Measurements from ENCODE around the gene ATF3.

The ATF3 gene

DNA sequence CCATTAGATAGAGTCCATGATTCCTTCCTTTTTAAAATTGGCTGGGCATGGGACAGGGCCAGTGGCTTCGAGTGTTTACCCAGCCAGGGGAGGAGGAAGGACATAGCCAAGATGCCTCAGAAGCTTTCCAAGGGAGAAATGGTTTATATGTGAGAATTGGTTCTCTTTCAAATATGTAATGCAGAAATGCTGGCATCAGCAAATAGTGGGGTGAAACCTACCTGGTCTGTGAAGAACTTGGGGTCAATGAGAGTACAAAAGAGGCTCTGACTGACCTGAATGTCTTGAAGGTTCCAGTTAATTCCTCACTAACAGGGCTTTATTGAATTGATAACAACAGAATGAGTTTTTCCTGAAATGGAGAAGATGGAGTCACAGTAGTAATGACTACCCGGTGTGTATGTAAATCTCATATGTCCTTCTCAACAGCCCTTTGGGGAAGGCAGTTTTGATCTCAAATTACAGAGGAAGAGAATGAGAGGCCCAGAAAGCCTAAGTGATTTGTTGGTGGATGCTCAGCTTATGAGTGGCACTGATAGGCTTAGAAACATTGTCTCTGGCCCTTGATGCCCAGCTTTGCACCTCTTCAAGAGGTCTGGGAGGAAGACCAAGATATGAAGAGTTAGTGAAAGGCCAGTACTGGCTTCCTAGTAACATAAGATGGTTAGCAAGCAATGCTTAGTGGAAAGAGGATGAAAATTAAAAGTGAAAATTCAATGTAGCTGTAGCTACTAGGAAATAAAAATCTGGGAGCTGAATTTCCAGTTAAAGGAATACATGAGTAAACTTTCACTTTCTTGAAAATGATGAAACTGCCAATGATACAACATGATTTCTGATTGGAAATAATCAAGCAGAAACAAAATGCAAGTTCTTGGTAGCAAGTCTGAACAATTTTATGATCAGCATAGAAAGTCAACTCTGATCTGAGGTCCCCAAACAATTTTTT, 2.7 kb downstream of the ATF3 start:
- H3K4me3 ChIP-seq (replicated peaks; ENCODE audit: low read depth, low read length), result no peak overlapping the region
- DNase-seq (ENCODE audit: extremely low read depth, low read depth), result no peak
- TF ChIP-seq, protein P1, sequence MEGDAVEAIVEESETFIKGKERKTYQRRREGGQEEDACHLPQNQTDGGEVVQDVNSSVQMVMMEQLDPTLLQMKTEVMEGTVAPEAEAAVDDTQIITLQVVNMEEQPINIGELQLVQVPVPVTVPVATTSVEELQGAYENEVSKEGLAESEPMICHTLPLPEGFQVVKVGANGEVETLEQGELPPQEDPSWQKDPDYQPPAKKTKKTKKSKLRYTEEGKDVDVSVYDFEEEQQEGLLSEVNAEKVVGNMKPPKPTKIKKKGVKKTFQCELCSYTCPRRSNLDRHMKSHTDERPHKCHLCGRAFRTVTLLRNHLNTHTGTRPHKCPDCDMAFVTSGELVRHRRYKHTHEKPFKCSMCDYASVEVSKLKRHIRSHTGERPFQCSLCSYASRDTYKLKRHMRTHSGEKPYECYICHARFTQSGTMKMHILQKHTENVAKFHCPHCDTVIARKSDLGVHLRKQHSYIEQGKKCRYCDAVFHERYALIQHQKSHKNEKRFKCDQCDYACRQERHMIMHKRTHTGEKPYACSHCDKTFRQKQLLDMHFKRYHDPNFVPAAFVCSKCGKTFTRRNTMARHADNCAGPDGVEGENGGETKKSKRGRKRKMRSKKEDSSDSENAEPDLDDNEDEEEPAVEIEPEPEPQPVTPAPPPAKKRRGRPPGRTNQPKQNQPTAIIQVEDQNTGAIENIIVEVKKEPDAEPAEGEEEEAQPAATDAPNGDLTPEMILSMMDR (IDR thresholded peaks at IDR 0.05; ENCODE audit: low read depth, low read length, missing control alignments), result no peak

DNA sequence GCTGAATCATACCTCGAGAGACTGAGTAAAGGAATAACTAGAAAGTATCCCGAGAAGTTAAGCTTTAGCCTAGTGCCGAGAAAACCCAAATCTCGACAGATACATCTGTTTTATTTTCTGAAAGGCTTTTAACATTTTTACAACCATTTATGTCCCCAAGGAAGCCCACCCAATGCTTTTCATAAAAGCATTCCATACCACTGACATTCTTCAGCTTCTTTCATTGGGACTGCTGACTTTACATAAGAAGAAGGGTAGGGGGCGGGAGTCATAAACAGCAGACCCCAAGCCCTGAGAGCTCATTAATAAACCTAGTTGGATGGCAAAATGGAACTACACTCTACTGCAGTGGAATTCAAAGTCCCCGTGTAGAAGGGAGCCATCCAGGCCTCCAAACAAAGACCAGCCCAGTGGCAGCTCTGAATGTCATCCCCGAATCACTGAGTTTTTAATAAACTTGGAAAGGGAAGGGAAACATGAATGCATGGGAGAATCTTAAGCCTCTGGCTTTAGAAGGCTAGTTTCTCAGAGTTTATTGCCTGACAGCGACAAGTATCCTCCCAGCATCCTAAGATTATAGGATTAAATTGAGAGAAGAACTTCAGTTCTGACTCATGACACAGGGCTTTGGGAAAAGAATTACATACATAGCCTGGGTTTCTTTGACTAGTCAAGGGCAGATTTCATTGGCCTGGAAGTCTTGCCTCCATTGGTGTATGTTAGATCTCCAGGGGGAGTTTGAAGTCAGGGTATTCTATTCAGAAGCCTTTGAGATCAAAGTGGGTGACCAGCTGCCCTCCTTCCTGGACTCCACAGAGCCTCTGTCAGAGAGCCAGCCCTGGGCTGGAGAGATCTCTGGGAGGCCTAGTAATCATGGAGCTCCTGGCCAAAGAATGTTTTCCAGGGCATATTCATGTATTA, 3.7 kb downstream of the ATF3 start:
- no peak for DNase-seq (ENCODE audit: extremely low read depth, low read depth)
- TF ChIP-seq, protein P1 (IDR thresholded peaks at IDR 0.05; ENCODE audit: low read depth, low read length, missing control alignments), result no peak
- H3K4me3 ChIP-seq (replicated peaks; ENCODE audit: low read depth, low read length), result no peak overlapping the region

DNA sequence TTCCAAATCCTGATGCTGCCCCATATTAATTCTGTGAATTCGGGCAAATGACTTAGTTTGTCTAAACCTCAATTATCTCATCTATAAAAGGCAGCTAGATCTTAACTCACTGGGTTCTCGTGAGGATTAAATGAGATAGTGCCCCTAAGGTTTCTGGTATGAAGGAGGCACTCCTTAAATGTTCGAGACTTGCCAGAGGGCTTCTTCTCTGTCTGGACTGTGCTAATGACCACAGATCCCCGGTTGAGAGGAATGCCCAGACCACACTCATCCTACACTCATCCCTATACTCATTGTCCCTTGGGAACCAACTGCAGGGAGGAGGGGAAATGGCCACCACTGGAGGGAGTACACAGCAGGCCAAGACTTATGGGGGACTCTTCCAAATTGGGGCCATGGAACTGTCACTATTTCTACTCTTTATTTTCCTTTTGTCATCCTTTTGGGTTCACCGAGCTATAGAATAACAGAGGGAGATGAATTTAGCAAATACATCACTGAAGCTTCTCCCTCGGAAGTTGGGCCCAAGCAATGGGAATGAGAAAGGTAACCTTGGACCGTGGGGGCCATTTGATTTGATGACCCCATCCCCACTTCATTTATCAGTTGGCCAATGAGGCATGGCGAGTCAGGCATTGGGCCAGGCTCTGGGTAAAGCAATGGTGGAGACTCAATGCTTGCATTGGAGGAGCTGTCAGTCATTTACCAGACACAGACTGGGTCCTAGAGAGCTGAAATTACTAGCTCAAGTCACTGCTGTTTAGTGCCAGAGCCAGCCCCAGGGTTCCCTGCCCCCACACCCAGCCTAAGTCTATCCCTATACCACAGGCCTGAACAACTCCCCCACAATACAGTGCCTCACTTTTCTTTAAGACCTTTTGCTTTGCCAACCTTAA, 5.1 kb downstream of the ATF3 start:
- TF ChIP-seq, protein P1 (IDR thresholded peaks at IDR 0.05; ENCODE audit: low read depth, low read length, missing control alignments), result no peak
- DNase-seq (ENCODE audit: extremely low read depth, low read depth), result no peak
- no peak overlapping the region for H3K4me3 ChIP-seq (replicated peaks; ENCODE audit: low read depth, low read length)

DNA sequence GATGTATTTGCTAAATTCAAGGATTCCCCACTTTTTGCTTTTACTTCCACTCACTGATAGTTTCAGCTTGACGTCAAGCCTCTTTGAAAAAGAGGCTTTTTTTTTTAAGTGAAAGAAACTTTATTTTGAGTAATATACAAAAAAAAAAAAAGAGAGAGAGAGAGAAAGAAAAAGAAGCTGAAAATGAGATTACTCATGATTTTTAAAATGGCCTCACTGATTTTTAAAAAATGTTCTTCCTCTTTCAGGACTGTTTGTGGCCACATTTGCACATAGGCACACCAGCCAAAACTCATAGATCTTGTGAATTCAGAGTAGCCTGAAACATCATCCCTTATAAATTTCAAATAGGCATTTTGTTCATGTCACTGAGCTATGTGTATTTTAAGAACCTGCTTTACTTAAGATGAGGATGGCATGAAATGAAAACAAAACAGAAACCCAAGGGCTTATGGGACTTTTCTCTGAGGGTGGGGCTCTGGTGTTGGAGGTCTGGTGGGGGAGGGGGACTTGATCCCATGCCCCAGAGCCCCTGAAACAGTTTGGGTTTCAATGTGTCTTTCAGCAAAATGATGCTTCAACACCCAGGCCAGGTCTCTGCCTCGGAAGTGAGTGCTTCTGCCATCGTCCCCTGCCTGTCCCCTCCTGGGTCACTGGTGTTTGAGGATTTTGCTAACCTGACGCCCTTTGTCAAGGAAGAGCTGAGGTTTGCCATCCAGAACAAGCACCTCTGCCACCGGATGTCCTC, 6.1 kb downstream of the ATF3 start:
- TF ChIP-seq, protein P1 (IDR thresholded peaks at IDR 0.05; ENCODE audit: low read depth, low read length, missing control alignments), result no peak
- H3K4me3 ChIP-seq (replicated peaks; ENCODE audit: low read depth, low read length), result no peak overlapping the region
- no peak for DNase-seq (ENCODE audit: extremely low read depth, low read depth)

DNA sequence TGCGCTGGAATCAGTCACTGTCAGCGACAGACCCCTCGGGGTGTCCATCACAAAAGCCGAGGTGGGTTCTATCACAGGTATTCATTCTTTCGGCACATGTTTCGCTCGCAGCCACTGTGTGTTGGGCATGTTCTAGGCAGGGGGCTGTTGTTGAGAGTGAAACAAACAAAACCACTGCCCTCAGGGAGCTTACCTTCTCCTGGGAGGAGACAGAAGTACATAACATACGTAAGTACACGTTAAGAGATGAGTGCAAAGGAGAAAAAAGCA, 6.6 kb downstream of the ATF3 start:
- TF ChIP-seq, protein P1 (IDR thresholded peaks at IDR 0.05; ENCODE audit: low read depth, low read length, missing control alignments), result no peak
- DNase-seq (ENCODE audit: extremely low read depth, low read depth), result no peak
- H3K4me3 ChIP-seq (replicated peaks; ENCODE audit: low read depth, low read length), result no peak overlapping the region

Measured in HFF-Myc (cell line).